Natural killer cell (primary cell): ENCODE results near the gene CORO2B. TPM values are rescaled to one million over a fixed set of nuclear protein-coding genes. Genes with fewer than 3 reads are reported as not detected.

Experiments used
- ATAC-seq, 3 donors: fragments of 150-1000 bp in 2 of 3; fragments of 200-7000 bp in 1 of 3; cut with Tn5 transposase; 1 replicate in 1 of 3; 2 replicates in 2 of 3; pipeline ENCODE4 v1.10.0; 2021; ENCODE audit warnings: mild to moderate bottlenecking in 2 of 3, moderate library complexity in 2 of 3
- DNase-seq, 2 donors: peaks; one replicate each; pipeline versions ENCODE4 v3.0.0 to v3.0.0-alpha.2; 2013 to 2021; ENCODE audit warnings: mixed read lengths in 1 of 2
- H3K27ac ChIP-seq: one replicate; pipeline ENCODE4 v1.5.1; 2013; ENCODE audit warnings: mild to moderate bottlenecking, low read length
- H3K27me3 ChIP-seq: one replicate; pipeline ENCODE4 v1.6.1; 2013; ENCODE audit warnings: low read length; ENCODE audit not compliant: control insufficient read depth, insufficient read depth
- H3K36me3 ChIP-seq: one replicate; pipeline ENCODE4 v1.6.1; 2013; ENCODE audit warnings: low read length; ENCODE audit not compliant: control insufficient read depth, insufficient read depth
- H3K4me1 ChIP-seq: one replicate; pipeline ENCODE4 v1.6.1; 2013; ENCODE audit warnings: low read length; ENCODE audit not compliant: control insufficient read depth, insufficient read depth
- H3K4me3 ChIP-seq: one replicate; pipeline ENCODE4 v1.5.1; 2013; ENCODE audit warnings: low read length
- H3K9me3 ChIP-seq: one replicate; pipeline ENCODE4 v1.6.1; 2013; ENCODE audit warnings: low read length; ENCODE audit not compliant: control insufficient read depth, insufficient read depth
- H3K27ac Mint-ChIP-seq, 2 donors: one replicate each; pipeline ENCODE4 v1.8.0; 2022; ENCODE audit warnings: mild to moderate bottlenecking in 2 of 2, mixed read lengths in 2 of 2, moderate library complexity in 1 of 2
- H3K27me3 Mint-ChIP-seq, 2 donors: one replicate each; pipeline ENCODE4 v1.8.0; 2022; ENCODE audit warnings: low read depth in 2 of 2, mixed read lengths in 2 of 2
- H3K36me3 Mint-ChIP-seq: one replicate; pipeline ENCODE4 v1.8.0; 2022; ENCODE audit warnings: mixed read lengths
- H3K4me1 Mint-ChIP-seq, 2 donors: one replicate each; pipeline ENCODE4 v1.8.0; 2022; ENCODE audit warnings: mixed read lengths in 2 of 2
- H3K4me3 Mint-ChIP-seq: one replicate; pipeline ENCODE4 v1.8.0; 2022; ENCODE audit warnings: mild to moderate bottlenecking, moderate library complexity, mixed read lengths
- H3K9me3 Mint-ChIP-seq, 2 donors: one replicate each; pipeline ENCODE4 v1.8.0; 2022; ENCODE audit warnings: mixed read lengths in 2 of 2
- WGBS: methylation state at CpG from one replicate; pipeline ENCODE4 v1.1.7; 2013; ENCODE audit warnings: missing lambda C conversion rate; ENCODE audit not compliant: insufficient coverage; 5-methylcytosine and 5-hydroxymethylcytosine counted together
- intact Hi-C: fragments of 100-400 bp; cut with micrococcal nuclease; formaldehyde crosslinking; loops from one replicate; pipeline ENCODE4 v1.14.2; 2022
- total RNA-seq, 4 donors: library from RNA; stranded (reverse); fragments of 120-200 nt in 1 of 4; gene quantifications; one replicate each; pipeline versions ENCODE4 v1.2.3 to v1.2.4, GENCODE V29; 2013 to 2022
- TF ChIP-seq, protein P1 (sequence below): fragments of 200-600 bp; IDR thresholded peaks from one replicate; pipeline ENCODE4 v1.8.0; 2022; ENCODE audit warnings: antibody characterized with exemption

The CORO2B gene
- total RNA-seq, 3 donors from 2014 or later (not counting 1 experiment from before 2014, with no cell fraction given), result 0.13 TPM; not detected in 2

DNA sequence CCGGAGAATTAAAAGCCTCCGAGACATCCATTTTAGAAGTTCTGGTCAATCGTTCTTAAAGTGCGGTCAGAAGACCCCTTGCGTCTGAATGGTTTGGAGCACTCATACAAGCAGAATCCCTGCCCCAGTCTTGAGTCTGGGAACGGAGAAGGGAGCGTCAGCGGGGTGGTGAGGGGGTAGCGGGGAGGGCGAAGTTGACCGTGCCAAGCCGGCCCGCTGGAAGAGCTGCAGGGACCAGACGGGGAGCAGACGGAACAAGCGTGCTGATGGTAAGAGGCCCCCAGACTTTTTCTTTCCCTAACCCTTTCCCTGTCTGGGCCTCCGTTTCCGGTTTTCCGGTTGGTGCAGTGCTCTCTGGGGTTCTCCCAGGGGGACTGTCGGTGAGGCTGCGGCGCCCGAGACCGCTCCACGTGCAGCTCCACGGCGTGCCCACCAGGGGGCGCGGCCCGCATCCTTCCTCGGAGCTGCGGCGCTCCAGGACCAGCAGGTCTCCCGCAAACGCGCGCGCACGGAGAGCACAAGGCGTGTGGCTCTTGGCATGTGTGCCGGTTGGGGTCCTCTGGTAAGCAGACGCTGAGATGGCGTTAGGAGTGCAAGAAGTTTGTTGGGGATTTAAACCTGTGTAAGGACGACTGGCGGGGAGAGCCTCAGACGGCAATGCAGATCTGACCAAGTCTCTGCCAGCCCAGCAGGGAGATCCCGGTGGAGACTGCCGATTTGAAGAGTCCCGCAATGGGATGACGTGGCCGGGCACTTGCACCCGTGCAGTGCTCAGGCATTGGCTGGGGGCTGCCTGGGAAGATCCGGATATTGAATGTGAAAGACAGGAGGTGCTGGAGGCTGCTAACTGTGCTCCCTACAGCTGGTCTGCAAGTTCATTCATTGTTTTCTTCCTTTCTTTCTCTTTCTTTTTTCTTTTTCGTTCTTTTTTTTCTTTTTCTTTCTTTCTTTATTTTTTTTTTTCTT, 19.2 kb upstream of the CORO2B start:
- Histone ChIP-seq H3K4me3 (no peak overlapping the region), H3K36me3 (no peaks in the 10 kb centered on the region), H3K27ac (no peak overlapping the region), H3K27me3 (peaks cover 17% of the 10 kb centered on the region), H3K9me3 (no peaks in the 10 kb centered on the region), H3K4me1 (peaks cover 15% of the 10 kb centered on the region)
- Mint-ChIP-seq H3K36me3 (no peaks in the 10 kb centered on the region), H3K9me3 (no peaks in the 10 kb centered on the region), H3K4me3 (peak overlapping the region; percentile 75), H3K27ac (no peak overlapping the region), H3K4me1 (peaks cover 16 to 23% of the 10 kb centered on the region in 2 donors), H3K27me3 (peaks cover 49% of the 10 kb centered on the region in 2 donors)
- TF ChIP-seq, protein P1, sequence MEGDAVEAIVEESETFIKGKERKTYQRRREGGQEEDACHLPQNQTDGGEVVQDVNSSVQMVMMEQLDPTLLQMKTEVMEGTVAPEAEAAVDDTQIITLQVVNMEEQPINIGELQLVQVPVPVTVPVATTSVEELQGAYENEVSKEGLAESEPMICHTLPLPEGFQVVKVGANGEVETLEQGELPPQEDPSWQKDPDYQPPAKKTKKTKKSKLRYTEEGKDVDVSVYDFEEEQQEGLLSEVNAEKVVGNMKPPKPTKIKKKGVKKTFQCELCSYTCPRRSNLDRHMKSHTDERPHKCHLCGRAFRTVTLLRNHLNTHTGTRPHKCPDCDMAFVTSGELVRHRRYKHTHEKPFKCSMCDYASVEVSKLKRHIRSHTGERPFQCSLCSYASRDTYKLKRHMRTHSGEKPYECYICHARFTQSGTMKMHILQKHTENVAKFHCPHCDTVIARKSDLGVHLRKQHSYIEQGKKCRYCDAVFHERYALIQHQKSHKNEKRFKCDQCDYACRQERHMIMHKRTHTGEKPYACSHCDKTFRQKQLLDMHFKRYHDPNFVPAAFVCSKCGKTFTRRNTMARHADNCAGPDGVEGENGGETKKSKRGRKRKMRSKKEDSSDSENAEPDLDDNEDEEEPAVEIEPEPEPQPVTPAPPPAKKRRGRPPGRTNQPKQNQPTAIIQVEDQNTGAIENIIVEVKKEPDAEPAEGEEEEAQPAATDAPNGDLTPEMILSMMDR, result peak; percentile 97
- intact Hi-C loops, result loop anchor here (1.0 to 2.0 kb wide), 2 partner anchors 115 to 317 kb away; no protein-coding TSS in a partner anchor
- WGBS, result 2% methylated on average over 54 of the region's 54 CpGs
- ATAC-seq, result peak; percentile 85 to 97 (median 97)
- DNase-seq, result peak; percentile 67 to 82

DNA sequence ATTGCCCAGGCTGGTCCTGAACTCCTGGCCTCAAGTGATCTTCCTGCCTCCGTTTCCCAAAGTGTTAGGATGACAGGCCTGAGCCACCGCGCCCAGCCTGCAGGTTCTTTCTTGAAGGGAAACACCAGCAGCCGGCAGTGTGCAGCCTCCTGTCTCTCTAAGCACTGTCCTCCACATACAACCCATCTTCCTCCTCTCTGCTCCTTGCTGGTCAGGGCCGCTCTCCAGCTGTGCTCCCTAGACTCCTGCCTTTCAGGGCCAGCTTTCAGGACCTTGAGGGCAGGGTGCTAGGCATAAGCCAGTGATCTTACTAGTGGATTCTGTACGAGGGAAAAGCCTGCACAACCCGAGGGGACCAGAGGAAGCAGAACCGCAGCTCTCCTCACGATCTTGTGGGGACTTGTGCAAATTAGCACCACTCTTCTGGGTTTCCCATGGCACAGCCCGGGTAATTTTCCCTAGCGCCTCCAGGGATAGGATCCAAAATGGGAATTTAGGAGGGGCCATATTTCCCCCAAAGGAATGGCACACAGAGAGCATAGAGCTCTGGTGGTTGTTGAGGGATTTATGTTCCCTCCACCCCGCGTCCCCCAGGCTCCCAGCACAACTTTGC, 18.2 kb upstream of the CORO2B start:
- Mint-ChIP-seq H3K36me3 (no peaks in the 10 kb centered on the region), H3K4me3 (peak overlapping the region; percentile 75), H3K4me1 (peaks cover 16 to 23% of the 10 kb centered on the region in 2 donors), H3K27ac (no peak overlapping the region), H3K27me3 (peaks cover 43 to 45% of the 10 kb centered on the region in 2 donors), H3K9me3 (no peaks in the 10 kb centered on the region)
- H3K9me3 ChIP-seq, result no peaks in the 10 kb centered on the region
- WGBS, result 86% methylated on average over 11 of the region's 13 CpGs
- peaks cover 17% of the 10 kb centered on the region for H3K27me3 ChIP-seq
- ATAC-seq, result no peak
- intact Hi-C loops, result no loop called here
- H3K36me3 ChIP-seq, result no peaks in the 10 kb centered on the region
- peak in 1 of 2 donors; percentile 14 for DNase-seq
- no peak overlapping the region for H3K4me3 ChIP-seq
- peaks cover 15% of the 10 kb centered on the region for H3K4me1 ChIP-seq
- no peak overlapping the region for H3K27ac ChIP-seq
- TF ChIP-seq, protein P1, result no peak

- Histone ChIP-seq H3K27me3 (peaks cover 17% of the 10 kb centered on the region), H3K4me3 (no peak overlapping the region), H3K4me1 (peaks cover 15% of the 10 kb centered on the region), H3K9me3 (no peaks in the 10 kb centered on the region), H3K36me3 (no peaks in the 10 kb centered on the region), H3K27ac (no peak overlapping the region)
- H3K9me3 Mint-ChIP-seq, result no peaks in the 10 kb centered on the region
- intact Hi-C loops, result no loop called here
- H3K27me3 Mint-ChIP-seq, result peaks cover 39 to 41% of the 10 kb centered on the region in 2 donors
- H3K4me1 Mint-ChIP-seq, result peaks cover 16 to 23% of the 10 kb centered on the region in 2 donors
- TF ChIP-seq, protein P1, result no peak
- no peak overlapping the region for H3K27ac Mint-ChIP-seq
- H3K4me3 Mint-ChIP-seq, result no peak overlapping the region
- no peaks in the 10 kb centered on the region for H3K36me3 Mint-ChIP-seq
- DNase-seq, result peak in 1 of 2 donors; percentile 10
- no peak for ATAC-seq
- 84% methylated on average over 15 of the region's 15 CpGs for WGBS
Observed at GRCh38 chr15:68561171-68561900, 17.5 kb upstream of the CORO2B start.
